ENCODE results near the gene KCTD2.

KCTD2 gene

DNA sequence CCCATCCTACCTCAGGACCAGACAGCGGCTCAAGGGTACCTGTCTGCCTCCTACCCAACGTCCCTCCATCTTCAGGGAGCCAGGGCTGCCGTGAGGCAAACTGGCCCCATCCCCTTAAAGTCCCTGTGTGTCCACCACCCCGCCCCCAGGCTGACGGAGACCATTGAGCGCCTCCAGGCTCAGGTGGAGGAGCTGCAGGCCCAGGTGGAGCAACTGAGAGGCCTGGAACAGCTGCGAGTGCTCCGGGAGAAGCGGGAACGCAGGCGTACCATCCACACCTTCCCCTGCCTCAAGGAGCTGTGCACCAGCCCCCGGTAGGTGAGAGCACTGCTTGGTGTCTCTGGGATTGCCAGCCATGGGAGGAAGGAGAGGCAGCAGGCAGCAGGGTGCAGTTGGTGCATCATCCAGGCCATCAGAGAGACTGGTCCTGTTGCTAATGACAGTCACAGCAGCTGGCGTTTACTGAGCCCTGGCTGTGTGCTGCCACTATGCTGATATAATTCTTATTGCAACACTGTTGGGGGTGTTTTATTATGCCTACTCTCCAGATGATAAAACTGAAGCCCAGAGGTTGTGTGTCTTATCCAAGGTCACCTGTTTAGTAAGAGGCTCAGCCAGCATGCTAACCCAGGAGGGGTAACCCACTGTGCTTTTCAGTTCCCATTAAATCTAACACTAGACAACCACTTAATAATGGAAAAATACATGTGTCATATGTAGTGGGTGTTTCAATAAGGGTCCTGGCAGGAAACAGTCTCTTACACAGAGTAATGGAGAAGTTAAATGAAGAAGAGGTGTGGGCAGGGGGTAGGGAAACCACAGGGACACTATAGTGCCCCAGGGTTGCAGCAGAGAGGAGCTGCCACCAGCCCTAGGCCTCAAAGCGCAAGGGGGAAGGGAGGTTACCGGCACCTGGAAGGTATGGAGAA is 44.8 kb upstream of the KCTD2 start:
- no peaks in the 10 kb centered on the region for H3K9me2 ChIP-seq (replicated peaks; ENCODE audit: low read depth, low read length)
- no peaks in the 10 kb centered on the region for H3K36me3 ChIP-seq (ENCODE audit: insufficient read depth, low read length)
- no peak overlapping the region for H3K4me3 ChIP-seq (ENCODE audit: low read length, poor library complexity, severe bottlenecking)
- H3K9me3 ChIP-seq (ENCODE audit: insufficient read depth, low read depth, low read length), result no peaks in the 10 kb centered on the region
- no peaks in the 10 kb centered on the region for H4K20me1 ChIP-seq (ENCODE audit: insufficient read depth, low read length, poor library complexity, severe bottlenecking)
- H3F3A ChIP-seq (ENCODE audit: low read depth), result no peaks in the 10 kb centered on the region
- no peaks in the 10 kb centered on the region for H3K27me3 ChIP-seq (ENCODE audit: insufficient read depth, low read length, poor library complexity, severe bottlenecking)
- H3K4me1 ChIP-seq (ENCODE audit: insufficient read depth, low read length, poor library complexity, severe bottlenecking), result no peaks in the 10 kb centered on the region
- H3K79me2 ChIP-seq (ENCODE audit: insufficient read depth, low read length), result no peaks in the 10 kb centered on the region
- no peak overlapping the region for H2AFZ ChIP-seq (ENCODE audit: low read length)
- H3K9ac ChIP-seq (ENCODE audit: low read depth, low read length, poor library complexity, severe bottlenecking), result no peak overlapping the region
- H3K4me2 ChIP-seq (ENCODE audit: low read depth, low read length, poor library complexity, severe bottlenecking), result no peak overlapping the region
- TF ChIP-seq, protein P1, sequence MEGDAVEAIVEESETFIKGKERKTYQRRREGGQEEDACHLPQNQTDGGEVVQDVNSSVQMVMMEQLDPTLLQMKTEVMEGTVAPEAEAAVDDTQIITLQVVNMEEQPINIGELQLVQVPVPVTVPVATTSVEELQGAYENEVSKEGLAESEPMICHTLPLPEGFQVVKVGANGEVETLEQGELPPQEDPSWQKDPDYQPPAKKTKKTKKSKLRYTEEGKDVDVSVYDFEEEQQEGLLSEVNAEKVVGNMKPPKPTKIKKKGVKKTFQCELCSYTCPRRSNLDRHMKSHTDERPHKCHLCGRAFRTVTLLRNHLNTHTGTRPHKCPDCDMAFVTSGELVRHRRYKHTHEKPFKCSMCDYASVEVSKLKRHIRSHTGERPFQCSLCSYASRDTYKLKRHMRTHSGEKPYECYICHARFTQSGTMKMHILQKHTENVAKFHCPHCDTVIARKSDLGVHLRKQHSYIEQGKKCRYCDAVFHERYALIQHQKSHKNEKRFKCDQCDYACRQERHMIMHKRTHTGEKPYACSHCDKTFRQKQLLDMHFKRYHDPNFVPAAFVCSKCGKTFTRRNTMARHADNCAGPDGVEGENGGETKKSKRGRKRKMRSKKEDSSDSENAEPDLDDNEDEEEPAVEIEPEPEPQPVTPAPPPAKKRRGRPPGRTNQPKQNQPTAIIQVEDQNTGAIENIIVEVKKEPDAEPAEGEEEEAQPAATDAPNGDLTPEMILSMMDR (conservative IDR thresholded peaks at IDR 0.05; ENCODE audit: low read length), result no peak
- no peak for TF ChIP-seq EZH2phosphoT487 (IDR thresholded peaks at IDR 0.05; ENCODE audit: borderline replicate concordance)

DNA sequence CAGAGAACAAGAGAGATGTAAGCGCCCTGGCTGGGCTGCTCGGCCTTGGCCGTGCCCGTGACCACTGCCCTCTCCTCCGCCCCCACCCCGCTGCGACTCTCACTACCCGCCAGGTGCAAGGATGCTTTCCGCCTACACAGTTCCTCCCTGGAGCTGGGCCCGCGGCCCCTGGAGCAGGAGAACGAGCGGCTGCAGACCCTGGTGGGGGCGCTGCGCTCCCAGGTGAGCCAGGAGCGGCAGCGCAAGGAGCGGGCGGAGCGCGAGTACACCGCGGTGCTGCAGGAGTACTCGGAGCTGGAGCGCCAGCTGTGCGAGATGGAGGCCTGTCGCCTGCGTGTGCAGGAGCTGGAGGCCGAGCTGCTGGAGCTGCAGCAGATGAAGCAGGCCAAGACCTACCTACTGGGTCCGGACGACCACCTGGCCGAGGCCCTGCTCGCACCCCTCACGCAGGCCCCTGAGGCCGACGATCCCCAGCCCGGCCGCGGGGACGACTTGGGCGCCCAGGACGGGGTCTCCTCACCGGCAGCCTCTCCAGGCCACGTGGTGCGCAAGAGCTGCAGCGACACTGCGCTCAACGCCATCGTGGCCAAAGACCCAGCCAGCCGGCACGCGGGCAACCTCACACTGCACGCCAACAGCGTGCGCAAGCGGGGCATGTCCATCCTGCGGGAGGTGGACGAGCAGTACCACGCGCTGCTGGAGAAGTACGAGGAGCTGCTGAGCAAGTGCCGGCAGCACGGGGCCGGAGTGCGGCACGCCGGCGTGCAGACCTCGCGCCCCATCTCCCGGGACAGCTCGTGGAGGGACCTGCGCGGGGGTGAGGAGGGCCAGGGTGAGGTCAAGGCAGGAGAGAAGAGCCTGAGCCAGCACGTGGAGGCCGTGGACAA is 43.7 kb upstream of the KCTD2 start:
- H3K27me3 ChIP-seq (ENCODE audit: insufficient read depth, low read length, poor library complexity, severe bottlenecking), result no peaks in the 10 kb centered on the region
- no peak overlapping the region for H3K9ac ChIP-seq (ENCODE audit: low read depth, low read length, poor library complexity, severe bottlenecking)
- no peaks in the 10 kb centered on the region for H3K4me1 ChIP-seq (ENCODE audit: insufficient read depth, low read length, poor library complexity, severe bottlenecking)
- H3K4me2 ChIP-seq (ENCODE audit: low read depth, low read length, poor library complexity, severe bottlenecking), result no peak overlapping the region
- no peak overlapping the region for H3K4me3 ChIP-seq (ENCODE audit: low read length, poor library complexity, severe bottlenecking)
- H3K36me3 ChIP-seq (ENCODE audit: insufficient read depth, low read length), result no peaks in the 10 kb centered on the region
- H3K79me2 ChIP-seq (ENCODE audit: insufficient read depth, low read length), result no peaks in the 10 kb centered on the region
- TF ChIP-seq EZH2phosphoT487 (IDR thresholded peaks at IDR 0.05; ENCODE audit: borderline replicate concordance), result no peak
- TF ChIP-seq, protein P1 (conservative IDR thresholded peaks at IDR 0.05; ENCODE audit: low read length), result no peak
- H4K20me1 ChIP-seq (ENCODE audit: insufficient read depth, low read length, poor library complexity, severe bottlenecking), result no peaks in the 10 kb centered on the region
- no peaks in the 10 kb centered on the region for H3K9me2 ChIP-seq (replicated peaks; ENCODE audit: low read depth, low read length)
- H2AFZ ChIP-seq (ENCODE audit: low read length), result no peak overlapping the region
- H3F3A ChIP-seq (ENCODE audit: low read depth), result no peaks in the 10 kb centered on the region
- no peaks in the 10 kb centered on the region for H3K9me3 ChIP-seq (ENCODE audit: insufficient read depth, low read depth, low read length)

DNA sequence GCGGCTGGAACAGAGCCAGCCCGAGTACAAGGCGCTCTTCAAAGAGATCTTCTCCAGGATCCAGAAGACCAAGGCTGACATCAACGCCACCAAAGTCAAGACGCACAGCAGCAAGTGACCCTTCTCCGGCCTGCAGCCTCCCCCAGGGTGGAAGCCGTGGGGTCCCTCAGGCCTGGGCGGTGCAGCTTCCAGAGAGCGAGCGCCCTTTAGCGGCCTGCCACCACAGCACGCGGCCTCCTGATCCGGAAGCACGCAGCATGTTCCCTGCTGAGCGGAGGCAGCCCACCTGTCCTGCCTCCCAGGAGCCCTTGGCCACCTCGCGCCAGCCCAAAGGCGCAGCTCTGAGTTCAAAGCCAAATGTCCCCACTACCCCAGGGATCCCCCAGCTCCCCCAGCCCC is 43.1 kb upstream of the KCTD2 start:
- Histone ChIP-seq H3K4me2 (ENCODE audit: low read depth, low read length, poor library complexity, severe bottlenecking) (no peak overlapping the region), H3K4me1 (ENCODE audit: insufficient read depth, low read length, poor library complexity, severe bottlenecking) (no peaks in the 10 kb centered on the region), H3K27me3 (ENCODE audit: insufficient read depth, low read length, poor library complexity, severe bottlenecking) (no peaks in the 10 kb centered on the region), H3K9me3 (ENCODE audit: insufficient read depth, low read depth, low read length) (no peaks in the 10 kb centered on the region), H4K20me1 (ENCODE audit: insufficient read depth, low read length, poor library complexity, severe bottlenecking) (no peaks in the 10 kb centered on the region), H2AFZ (ENCODE audit: low read length) (no peak overlapping the region), H3K79me2 (ENCODE audit: insufficient read depth, low read length) (no peaks in the 10 kb centered on the region), H3K36me3 (ENCODE audit: insufficient read depth, low read length) (no peaks in the 10 kb centered on the region), H3K9ac (ENCODE audit: low read depth, low read length, poor library complexity, severe bottlenecking) (no peak overlapping the region), H3K4me3 (ENCODE audit: low read length, poor library complexity, severe bottlenecking) (no peak overlapping the region), H3F3A (ENCODE audit: low read depth) (no peaks in the 10 kb centered on the region), H3K9me2 (replicated peaks; ENCODE audit: low read depth, low read length) (no peaks in the 10 kb centered on the region)
- no peak for TF ChIP-seq EZH2phosphoT487 (IDR thresholded peaks at IDR 0.05; ENCODE audit: borderline replicate concordance)

All from Loucy (cell line).